ENCODE data around the gene ZYX.

The ZYX gene

DNA sequence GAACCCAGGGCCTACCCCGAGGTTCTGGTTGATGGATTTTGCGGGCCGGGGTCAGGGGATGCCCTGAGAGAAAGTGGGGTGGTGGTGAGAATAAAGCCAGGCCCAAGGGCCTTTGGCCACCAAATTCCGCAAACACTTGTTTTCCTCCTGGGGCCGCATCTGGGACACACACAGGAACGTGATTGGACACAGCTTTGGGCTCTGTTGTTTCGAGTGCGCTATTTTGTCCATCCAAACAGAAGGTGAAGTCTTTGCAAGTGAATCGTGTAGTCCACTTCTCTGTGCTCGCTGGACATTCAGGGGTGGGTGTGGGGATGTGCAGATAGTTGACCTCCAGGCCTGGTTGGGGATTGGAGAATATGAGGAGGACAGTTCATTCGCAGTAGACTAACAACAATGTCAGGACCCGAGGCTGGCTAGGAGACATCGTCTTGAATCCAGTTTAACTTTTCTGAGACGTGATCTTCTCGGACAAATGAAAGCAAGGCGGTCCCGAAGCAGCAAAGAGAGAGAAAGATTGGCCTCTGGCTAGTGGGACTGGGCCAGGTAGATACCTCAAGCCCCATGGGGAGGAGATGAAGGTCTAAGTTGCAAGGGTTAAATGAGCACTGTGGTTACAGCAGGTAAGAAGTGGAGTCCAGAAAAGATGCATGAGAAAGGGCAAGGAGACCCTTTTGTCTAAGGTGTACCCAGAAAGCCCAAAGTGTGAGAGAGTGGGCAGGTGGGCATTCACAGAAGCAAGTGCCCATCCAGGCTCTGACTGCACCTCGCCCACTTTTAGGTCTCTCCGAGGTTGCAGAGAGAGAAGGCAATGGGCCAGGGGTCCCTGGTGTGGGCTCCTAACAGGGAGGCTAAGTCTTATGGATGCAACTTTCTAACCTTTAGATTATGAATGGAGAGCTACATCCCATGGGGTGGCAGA lies 17.9 kb upstream of the ZYX start:
- DNase-seq (ENCODE audit: low read depth), result no peak

DNA sequence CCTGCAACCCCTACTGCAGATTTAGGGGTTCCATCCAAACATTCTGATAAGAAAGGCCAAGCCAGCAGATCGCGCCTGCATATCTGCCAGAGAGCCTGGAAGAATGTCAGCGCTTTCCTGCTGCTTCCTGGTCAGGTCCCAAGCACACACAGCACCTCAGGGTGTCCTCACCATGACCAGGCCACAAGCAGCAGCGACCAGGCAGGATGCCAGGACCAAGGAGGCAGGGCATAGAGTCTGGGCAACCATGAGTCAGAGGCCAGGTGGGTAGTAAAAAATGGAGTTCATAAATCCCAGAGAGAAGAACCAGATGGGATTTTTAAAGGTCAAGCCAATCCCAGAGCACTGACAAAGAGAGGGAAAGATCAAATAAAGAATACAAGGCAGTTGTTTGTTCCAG lies 13.2 kb upstream of the ZYX start:
- DNase-seq (ENCODE audit: low read depth), result no peak

DNA sequence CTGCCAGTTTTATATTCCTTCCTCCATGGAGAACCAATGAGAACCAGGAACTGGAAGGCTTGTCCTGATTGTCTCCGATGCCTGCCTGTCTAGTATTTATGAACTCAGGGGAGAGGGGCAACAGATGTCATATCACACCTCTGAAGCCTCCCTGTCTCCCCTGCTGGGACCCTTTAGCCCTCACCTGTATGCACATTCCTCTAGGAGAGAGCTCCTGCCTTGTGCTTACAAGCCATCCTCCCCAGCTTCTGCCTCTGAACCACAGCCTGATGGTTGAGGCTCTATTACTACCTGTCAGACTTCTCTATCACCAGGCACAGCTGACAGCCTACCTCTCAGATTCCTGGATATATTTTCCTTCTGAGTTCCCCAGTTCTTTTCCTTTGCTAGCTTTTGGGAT lies 12.8 kb upstream of the ZYX start:
- no peak for DNase-seq (ENCODE audit: low read depth)

DNA sequence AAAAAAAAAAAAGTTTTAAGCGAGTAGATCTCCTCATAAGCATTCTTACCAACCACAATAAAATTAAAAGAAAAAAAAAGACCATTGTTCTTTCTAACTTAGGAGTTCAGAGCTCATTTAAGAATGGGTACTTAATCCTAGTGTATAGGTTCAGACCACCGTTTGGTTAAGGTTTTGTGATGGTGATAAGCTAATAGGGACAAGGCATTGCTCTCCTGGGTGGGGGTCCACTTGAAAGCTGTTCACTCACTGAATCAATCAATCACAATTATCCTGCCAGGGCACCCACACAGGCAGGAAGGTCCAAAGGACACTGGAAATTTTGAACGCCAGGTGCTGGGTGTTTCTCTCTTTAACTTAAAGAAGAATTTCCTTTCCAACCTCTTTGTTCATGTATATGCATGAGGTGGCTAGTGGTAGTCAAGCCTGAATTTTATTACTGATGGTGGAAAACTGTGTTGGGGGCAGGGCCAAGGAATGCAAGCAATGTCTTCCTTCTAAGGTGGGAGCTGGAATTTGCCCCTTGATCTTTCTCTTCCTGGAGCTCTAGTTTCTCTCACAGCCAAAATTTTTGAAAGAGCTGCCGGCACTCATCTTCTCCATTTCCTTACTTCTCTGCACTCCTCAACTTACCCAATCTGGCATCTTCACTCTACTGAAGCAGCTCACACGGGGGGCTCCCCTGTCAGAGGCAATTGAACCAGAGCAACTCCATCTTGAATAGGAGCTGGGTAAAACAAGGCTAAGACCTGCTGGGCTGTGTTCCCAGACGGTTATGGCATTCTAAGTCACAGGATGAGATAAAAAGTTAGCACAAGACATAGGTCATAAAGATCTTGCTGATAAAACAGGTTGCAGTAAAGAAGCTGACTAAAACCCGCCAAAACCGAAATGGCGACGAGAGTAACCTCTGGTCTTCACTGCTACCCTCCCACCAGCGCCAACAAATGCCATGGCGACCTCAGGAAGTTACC lies 11.2 kb upstream of the ZYX start:
- no peak for DNase-seq (ENCODE audit: low read depth)

GRCh38 chr7:143372070-143372469 lies 9.1 kb upstream of the ZYX start:
- DNase-seq (ENCODE audit: low read depth), result no peak

GRCh38 chr7:143373255-143373794 lies 7.8 kb upstream of the ZYX start:
- no peak for DNase-seq (ENCODE audit: low read depth)

DNA sequence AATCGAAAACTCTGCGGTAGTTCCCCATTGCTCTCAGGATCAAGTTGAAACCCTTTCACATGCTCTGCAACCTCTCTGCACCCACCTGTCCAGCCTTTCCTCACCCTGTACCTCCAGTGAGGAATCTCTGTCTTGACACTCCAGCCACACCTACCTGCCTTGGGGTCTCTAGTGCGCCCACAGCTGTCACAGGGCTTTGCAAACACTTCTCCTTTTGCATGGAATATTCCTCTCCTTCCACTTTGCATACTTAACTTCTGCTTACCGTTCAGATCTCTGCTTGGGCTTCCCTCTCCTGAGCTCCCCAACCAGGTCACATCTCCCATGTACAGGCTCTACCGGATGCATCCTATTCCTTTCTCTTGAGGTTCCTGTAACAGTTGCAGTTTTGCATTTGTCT lies 6.6 kb upstream of the ZYX start:
- no peak for DNase-seq (ENCODE audit: low read depth)

DNA sequence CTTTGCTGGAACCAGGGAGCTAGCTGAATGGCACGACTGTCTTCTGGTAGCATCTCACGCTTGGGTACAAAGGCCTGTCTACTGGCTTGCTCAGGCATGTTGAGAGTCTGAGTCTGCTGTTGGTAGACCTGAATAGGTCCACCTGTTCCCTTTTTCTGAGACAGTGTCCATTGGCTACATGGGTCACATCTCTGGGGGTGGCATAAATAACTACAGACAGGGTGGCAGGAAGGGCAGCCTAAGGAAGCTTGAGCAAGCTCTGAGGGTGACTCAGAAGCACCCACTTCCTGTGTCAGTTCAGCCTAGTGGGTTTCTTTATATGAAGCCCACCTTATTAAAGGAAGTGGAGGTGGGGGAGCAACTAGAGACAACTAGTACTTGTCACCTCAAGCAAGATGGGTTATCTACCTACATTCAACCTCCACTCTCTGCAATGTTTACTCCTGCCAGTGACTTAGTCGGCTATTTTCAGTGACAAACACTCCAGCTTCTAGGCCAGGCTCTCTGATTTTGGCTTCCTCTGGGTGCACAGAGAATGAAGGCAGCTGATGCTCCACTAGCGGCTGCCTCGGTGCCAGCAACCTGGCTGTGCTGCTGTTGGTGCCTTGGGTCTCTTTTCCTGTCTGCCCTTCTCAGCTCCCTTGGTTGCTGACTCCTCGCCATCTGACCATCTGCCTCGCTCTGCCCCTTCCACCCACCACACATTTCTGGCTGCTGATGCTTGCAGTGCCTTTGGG lies 5.7 kb upstream of the ZYX start:
- no peak for DNase-seq (ENCODE audit: low read depth)

DNA sequence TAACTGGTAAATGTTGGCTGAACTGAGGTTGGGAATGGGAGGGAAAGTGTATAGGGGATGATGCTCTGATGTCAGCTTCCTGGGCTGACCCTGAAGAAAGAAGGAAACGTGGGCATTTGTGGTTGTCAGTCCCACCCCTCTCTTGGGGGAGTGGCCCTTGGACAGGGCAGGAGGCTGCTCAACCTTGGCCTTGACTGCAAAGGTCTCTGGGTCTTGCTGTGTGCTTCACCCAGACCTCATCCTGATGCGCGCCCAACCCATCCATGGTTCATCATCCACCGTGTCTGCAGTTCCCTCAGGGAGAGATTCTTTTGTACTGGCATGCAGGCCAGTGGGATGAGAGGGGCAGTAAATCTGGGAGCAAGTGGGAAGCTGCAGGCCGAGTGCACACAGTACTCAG lies 4.7 kb upstream of the ZYX start:
- no peak for DNase-seq (ENCODE audit: low read depth)

GRCh38 chr7:143379611-143380259 lies 1.4 kb upstream of the ZYX start:
- DNase-seq (ENCODE audit: low read depth), result no peak

DNA sequence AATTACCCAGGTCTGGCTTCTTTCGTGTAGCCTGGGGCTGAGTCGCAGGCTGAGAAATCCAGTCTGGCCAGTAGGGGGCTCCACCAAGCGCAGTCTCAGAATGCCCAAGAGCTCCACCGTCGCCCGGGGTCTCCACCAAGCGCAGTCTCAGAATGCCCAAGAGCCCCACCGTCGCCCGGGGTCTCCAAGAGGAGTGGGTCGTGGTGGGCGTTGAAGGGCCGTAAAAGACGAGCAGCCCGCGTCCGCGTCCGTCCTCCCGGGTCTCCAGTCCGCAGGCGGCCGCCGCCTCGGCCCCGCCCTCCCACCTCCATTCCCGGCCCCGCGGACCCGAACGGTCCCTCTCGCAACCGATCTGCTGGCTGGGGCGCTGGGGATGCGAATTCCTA lies 892 bp upstream of the ZYX start:
- DNase-seq (ENCODE audit: low read depth), result peak; percentile 71

- no peak for DNase-seq (ENCODE audit: low read depth)
Measured at GRCh38 chr7:143381427-143382125, 431 bp downstream of the ZYX start.

- DNase-seq (ENCODE audit: low read depth), result no peak
Measured at GRCh38 chr7:143382126-143382790, 1.1 kb downstream of the ZYX start.

GRCh38 chr7:143382791-143383641 lies 1.9 kb downstream of the ZYX start:
- no peak for DNase-seq (ENCODE audit: low read depth)

- DNase-seq (ENCODE audit: low read depth), result no peak
Measured at GRCh38 chr7:143383642-143383957, 2.5 kb downstream of the ZYX start.

- no peak for DNase-seq (ENCODE audit: low read depth)
Measured at GRCh38 chr7:143384148-143384547, 3.0 kb downstream of the ZYX start.

DNA sequence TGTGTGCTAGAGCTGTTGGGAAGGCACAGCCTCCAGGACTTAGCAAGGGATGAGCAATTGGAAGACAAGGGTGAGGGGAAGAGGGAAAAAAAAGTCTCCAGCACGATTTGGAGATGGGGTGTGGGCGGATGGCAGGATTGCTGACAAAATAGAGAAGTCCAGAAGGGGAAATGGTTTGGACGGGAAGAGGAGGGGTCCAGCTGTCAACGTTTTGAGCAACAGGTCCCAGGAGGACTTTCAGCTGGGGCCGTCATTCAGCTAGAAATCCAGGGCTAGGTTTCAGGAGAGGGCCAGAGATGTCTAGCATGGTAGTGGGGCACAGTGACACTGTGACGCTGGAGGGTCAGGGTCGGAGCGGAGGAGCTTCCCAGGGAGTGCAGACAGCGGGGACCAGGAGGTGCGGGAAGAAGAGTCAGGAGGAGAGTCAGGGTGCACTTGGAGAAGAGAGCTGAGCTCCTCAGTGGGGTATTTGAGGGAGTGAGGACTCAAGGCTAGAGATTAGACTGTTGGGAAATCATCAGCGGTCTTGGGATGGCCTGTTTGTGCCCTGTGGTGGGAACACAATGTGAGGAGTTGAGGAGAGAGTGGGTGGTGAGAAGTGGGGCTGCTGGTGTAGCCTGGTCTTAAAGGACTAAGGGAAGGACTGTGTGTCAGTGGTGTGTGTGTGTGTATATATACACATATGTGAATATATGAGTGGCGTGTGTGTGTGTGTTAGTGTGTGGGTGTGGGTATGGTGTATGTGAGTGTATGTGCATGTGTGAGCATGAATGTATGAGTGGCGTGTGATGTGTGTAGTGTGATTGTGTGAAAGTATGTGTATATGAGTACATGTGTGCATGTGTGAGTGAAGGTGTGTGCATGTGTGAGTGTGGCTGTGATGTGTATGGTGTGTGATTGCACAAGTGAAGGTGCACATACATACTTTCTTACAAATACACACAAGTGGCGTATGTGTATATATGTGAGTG lies 3.8 kb downstream of the ZYX start:
- no peak for DNase-seq (ENCODE audit: low read depth)
